OCI-LY1 (cell line): ENCODE data around the gene ABCA13.

Experiments
- CTCF ChIP-seq: fragments of 200-600 bp; sonication (generic), shearing (Covaris generic); IDR thresholded peaks from 2 replicates; pipeline ENCODE4 v1.5.1; 2017; ENCODE audit warnings: mild to moderate bottlenecking, antibody characterized with exemption, low read length, moderate library complexity, mixed read lengths
- EZH2 ChIP-seq: fragments of 200-600 bp; sonication (generic), shearing (Covaris generic); IDR thresholded peaks from 2 replicates; pipeline ENCODE4 v1.8.0; 2017; ENCODE audit warnings: borderline replicate concordance, mixed run types, mild to moderate bottlenecking, antibody characterized with exemption, low read length, moderate library complexity, mixed read lengths

GRCh38 chr7:48251766-48252165 lies 80.5 kb downstream of the ABCA13 start:
- no peak for TF ChIP-seq CTCF
- TF ChIP-seq EZH2 = no peak
